Fibroblast of mammary gland (primary cell): ENCODE data around the gene GLG1.
A peak's percentile ranks its signal among the peaks of the same experiment; 100 is the strongest.
"Not testable (repeated sequence)": the region's sequence is repeated elsewhere in the genome, so short reads cannot be mapped to it uniquely, and the experiment has no call there.

ENCODE experiments used
- DNase-seq: peaks from one replicate; pipeline ENCODE4 v3.0.0-alpha.2; 2010; ENCODE audit warnings: low read depth
- H3K4me3 ChIP-seq: 2 replicates; pipeline ENCODE4 v1.5.1; 2011; ENCODE audit warnings: low read depth, mild to moderate bottlenecking, low read length, moderate library complexity; ENCODE audit not compliant: control insufficient read depth

The GLG1 gene

DNA sequence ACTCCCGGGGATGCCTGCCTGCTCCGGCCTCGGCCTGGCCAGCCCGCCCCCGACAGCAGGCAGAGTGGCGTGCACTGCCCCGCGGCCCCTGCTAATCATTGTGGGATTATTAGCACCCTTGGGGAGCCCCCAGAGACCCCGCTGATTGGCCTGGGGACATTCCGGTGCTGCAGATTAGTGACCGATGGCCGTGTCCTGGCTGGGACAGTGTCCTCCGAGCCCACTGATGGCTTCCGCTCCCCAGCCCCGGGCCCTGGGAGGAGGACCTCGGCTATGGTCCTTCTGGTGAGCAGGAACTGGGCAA lies 185.5 kb downstream of the GLG1 start:
- H3K4me3 ChIP-seq, DNase-seq: not testable (repeated sequence)

DNA sequence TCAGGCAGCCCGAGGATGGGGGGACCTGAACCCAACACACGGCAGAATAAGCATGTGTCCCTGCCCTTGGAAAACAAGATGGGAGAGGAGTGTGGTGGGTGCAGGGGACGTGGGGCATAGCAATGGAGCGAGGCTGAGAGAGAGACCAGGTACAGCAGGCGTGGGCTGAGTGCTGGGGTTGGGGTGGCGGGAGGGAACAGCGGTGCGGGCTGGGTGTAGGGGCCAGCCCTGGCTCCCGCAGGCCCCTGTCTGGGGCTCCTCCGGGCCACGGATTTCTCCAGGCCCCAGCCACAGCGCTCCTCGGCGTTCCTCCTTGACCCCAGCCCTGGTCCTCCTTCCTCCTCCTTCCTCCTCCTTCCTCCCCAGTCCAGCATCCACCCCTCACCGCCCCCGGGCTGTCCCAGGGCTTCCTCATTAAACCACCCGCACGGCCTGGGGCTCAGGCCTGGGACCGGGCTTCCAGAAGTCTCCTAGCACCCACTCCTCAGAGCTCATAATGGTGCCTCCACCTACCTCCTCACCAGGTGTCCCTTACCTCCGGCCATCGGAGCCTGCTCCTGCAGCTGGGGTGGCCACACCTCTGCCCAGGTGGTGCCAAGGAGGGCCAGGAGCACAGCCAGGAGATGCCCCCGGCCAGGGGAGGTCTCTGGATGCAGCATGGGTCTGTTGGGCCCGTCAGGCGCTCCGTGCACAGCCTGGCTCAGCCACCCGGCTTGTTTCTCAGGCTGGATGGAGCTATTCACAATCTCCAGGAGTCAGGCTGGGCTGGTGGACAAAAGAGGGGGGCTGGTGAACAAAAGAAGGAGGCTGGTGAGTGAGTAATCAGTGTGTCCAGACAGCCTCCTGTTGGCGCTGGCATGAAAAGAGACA lies 186.1 kb downstream of the GLG1 start, which contains the start of gene CLEC18B:
CLEC18B (minus strand) TSS at position 867 of the 870 bp plus-strand sequence; CDS start at position 659, 208 bp downstream.
- H3K4me3 ChIP-seq, DNase-seq: not testable (repeated sequence)

DNA sequence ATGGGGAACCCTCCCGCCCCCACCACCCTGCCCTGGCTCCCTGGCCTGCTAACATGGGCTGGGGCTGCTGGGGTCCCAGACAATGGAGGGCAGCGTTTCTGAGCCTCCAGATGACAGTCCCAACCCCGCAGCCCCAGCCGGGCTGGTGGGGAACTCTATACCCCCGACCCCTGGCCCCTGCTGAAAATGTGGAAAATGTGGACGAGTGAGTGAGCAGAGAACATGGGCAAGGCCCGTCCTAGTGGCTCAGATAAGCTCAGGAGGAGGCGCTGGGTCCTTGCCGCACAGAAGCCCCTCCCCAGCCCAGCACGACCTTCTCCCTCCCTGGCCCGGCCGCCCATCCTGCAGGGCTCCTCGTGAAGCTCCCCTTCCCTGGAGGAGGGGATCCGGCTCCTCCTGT lies 187.1 kb downstream of the GLG1 start:
- DNase-seq, H3K4me3 ChIP-seq: not testable (repeated sequence)

DNA sequence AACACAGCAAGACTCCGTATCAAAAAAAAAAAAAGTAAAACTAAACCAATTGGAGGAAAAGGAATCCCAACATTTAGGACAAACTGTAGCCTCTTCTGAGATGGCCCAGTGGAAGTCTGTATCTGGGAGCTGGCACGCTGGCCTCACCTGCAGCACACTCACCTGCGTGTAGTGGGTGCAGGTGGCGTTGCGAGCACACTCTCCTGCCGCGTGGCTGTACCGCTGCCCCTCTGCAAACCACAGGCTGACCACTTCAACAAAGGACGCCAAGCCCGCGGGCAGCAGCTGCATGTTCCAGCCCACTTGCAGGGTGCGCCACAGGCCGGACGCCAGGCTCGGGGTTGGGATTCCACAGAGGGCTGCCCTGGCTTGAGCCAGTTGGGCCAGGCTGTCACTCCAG lies 189.0 kb downstream of the GLG1 start:
- H3K4me3 ChIP-seq, DNase-seq: not testable (repeated sequence)

DNA sequence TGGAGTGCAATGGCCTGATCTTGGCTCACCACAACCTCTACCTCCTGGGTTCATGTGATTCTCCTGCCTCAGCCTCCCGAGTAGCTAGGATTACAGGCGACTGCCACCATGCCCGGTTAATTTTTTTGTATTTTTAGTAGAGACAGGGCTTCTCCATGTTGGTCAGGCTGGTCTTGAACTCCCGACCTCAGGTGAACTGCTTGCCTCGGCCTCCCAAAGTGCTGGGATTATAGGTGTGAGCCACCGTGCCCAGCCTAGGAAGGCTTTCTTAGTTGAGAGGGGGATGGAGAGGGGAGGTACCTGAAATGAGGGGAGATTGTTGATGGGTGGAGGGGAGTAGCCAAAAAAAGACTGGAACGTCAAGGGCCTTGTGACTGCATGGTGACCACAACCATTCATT lies 193.0 kb downstream of the GLG1 start:
- not testable (repeated sequence) for H3K4me3 ChIP-seq, DNase-seq

DNA sequence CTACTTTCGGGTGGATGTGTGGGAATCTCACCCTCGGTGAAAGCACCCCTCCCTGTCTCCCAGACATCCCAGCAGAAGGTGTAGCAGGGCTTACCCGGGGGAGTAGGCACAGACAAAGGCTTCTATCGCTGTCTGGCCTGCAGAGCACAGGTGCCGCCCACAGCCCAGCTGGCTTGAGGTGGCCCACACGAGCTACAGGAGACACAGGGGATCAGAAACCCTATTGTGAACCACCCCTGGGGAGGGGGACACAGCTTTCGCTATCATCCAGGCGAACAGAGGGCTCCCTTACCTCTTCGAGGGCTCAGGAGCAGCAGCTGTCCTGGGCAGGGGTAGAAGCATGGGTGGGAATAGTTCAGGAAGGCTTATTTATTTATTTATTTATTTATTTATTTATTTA lies 193.4 kb downstream of the GLG1 start:
- DNase-seq, H3K4me3 ChIP-seq: not testable (repeated sequence)

DNA sequence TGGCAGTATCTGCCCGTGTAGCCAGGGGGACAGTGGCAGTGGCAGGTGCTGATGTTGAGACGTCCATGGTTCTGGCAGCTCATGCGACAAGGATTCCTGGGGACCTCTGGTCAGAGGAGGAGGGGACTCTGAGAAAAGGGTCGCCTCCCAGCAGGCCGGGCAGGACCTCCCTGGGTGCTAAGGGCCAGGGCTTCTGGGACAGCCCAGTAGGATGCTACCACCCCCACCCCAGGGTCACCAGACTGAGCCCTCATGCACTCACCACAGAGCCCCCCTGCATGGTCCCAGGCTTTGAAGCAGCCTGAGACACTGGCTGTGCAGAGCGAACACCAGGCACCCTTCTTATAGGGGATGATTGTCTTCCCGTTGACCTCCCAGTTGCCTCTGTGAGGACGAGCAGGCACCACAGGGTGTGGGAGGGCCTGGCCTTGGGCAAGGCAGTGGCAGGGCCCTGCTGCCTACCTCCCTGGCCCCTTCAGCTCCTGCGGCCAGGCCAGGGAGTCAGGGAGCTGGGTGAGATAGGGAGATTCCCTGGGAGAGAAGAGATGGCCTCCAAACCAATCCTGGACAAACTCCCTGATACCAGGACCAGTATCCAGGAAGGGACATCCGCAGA lies 194.0 kb downstream of the GLG1 start:
- not testable (repeated sequence) for DNase-seq, H3K4me3 ChIP-seq

DNA sequence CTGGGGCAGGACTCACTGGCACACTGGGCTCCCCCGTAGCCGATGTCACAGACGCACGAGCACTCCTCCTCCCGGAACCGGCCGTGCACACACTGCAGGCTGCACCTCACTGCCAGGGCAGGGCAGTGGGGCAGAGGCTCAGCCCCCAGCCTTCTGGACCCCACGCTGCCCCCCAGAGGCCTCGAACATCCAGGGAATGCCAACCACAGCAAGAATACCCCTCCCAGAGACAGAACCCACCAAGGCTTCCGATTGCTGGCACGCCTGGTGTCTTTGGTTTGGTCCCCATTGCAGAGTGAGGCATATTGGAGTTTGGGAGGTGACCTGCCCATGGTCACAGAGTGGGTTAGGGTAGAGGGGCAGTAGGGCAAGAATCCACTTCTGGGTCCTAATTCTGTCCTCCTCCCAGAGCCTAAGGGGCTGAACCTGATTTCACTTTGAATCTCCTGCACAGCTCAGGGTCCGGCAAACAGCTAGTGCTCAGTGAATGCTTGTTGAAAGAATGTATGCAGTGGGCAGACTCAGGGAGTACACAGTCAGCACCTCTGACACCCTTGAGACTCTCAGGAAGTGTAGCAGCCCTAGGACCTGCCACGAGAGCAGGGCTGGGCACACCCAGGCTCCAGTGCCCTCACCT lies 194.7 kb downstream of the GLG1 start:
- DNase-seq, H3K4me3 ChIP-seq: not testable (repeated sequence)

DNA sequence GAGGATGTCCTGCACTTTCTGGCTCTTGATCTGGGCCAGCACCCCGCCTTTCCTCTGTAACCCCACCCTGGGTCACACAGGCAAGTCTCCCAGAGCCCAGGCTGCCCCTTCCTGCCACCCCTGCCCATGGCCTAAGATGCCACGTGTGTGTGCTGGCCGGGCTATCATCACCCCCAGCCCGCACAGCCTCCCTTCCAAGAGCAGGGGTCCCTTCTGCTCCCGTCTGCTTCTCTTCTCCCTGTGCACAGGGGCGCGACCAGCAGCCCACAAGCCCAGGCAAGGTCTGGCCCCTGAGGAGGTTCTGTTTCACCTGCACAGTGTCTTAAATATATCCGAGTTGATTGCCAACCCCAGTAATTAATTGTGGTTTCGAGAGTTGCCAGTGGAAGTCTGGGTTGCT lies 195.9 kb downstream of the GLG1 start:
- not testable (repeated sequence) for H3K4me3 ChIP-seq, DNase-seq

DNA sequence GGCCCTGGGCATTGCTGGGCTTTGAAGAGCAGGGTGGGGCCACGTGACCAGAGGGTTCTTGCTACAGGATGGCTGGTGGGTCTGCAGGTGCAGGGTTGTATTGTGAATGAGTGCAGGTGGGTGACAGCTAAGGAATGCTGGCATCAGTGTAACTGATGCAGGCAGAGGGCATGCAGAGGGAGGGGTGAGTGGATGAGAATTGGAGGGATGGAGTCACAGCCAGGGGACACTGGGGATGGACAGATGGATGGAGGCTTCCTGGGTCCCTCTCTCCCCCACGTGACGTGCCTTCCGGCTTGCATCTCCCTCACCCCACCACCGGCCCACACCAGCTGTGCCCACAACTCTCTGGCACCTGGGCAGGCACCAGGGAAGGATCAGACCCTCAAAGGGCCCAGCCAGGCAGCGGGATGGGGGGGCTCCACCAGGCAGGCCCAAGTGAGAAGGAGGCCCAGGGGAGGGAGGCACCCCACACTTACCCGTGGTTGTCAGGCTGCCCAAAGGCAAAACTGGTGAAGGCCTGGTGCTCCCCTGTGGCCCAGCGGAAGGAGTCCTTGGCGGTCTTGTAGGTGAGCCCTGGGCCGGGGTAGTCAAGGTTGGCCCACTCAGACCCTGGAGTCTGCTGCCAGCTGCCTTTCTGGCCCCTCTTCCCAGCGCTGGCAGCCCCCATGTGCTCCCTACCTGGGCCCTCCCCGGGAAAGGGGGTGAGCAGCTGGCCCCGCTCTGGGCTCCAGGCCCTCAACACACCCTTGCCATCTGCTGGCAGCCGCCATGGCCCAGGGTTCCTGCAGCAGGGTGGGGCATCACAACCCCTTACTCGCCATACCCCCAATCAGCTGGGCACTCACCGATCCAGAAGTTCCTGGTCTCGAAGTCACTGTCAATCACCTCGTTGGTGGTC lies 196.6 kb downstream of the GLG1 start:
- DNase-seq, H3K4me3 ChIP-seq: not testable (repeated sequence)

DNA sequence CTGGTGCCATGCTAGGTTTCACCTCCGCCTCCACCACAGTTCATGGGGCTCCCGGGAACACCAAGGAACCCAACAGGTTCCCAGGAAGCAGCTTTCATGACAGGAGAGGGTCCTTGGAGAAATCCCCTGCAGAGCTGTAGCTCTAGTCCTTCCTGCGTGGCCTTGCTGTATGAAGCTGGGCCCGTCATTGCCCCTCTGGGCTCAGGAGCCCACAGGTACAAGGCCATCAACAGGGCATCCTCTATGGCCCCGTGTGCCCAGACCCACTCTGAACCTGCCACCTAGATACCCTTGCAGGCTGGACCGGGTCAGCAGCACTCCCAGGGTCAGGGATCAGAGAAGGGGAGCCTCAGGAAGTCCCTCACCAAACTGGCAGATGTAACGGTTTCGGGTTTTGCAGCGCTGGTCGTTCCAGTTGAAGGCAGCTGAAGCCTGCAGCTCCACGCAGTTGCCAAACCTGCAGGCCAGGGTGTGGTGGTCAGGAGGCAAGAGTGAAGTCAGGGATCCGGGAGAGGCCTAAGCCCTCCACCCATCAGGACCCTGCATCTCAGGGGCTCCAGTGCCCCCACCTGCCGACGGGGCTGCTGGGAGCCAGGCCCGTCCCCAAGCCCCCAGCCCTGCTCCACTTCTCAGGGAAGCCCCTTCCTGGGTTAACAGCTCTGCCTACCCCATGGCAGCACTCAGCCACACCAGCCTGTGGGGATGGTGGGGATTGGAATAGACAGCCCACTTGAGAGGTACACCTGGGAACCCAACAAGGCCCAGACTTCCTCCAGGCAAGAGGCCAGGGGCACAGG lies 197.5 kb downstream of the GLG1 start:
- not testable (repeated sequence) for H3K4me3 ChIP-seq, DNase-seq

DNA sequence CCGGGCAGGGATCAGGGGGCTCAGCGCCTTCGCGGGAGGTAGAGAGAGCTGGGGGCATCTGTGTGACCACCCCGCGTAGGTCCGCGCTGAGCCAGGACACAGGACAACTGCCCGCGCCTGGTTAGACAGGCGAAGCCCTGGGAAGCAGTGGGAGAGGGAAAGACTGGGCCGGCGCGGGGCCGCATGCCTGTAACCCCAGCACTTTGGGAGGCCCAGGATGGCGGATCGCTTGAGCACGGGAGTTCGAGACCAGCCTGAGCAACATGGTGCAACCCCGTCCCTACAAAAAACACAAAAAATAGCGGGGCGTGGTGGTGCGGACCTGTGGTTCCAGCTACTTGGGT lies 199.6 kb downstream of the GLG1 start:
- peak overlapping the region; percentile 15 for H3K4me3 ChIP-seq
- DNase-seq = not testable (repeated sequence)

DNA sequence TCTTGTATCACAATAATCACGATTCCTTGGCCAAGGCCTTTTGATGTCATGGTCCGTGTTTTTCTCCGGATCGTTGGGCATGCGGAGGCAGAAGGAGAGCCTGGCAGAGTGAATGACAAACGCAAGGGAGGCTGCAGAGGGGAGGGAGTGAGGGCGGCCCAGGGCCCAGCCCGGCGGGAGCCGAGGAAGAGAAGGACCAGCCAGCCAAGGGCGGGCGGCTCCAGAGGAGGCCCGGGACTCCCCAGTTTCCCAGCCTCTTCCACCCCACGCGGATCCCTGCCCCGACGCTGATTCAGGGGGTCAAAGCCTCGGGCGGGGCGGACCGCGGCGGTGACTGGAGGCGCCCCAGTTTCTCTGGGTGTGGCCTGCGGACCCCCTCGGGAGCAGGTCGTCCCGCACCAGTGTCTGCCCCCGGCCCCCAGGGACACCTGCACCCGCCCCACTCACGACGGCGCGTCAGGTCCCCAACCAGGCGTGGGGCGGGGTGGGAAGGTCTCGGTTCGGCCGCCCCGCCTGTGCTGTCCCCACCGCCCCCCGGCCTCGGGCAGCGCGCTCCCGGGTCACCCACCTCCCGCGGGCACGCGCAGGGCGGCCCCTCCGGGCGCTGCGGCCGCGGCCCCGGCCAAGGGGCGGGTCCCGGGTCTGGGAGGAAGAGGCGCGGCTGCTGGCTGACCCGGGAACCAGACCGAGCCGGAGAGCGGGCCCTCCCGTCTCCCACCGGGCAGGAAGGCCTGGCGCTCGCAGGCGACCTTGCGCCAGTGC lies 200.1 kb downstream of the GLG1 start:
- not testable (repeated sequence) for H3K4me3 ChIP-seq

DNA sequence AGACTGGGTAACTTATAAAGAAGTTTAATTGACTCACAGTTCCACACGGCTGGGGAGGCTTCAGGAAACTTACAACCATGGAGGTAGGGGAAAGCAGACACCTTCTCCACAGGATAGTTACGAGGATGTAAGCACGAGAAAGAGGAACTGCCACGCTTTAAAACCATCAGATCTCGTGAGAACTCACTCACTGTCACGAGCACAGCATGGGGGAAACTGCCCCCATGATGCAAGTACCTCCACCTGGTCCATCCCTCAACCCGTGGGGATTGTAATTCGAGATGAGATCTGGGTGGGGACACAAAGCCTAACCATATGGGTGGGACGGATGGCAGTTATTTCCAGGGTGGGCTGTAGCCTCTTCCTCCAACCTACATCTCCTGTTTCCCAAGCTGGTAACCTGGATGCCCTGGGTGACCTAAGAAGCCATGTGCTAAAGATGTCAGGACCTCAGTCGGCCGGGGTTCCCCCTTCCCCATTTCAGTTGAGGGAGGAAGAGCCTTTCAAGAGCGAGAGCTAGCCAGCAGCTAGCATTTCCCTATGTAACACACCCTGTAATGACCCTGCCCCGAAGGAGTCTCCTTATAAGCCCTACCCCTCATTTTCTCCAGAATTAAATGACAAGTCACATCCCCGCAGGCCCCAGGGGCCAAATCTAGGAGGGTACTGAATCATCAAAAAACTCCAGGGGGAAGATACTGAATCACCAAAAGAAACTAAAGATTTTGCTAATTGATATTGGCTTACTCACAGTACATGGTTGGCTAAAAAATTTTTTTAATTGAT lies 202.6 kb downstream of the GLG1 start:
- not testable (repeated sequence) for DNase-seq, H3K4me3 ChIP-seq

More for the DNA sequence above, 200.1 kb downstream of the GLG1 start:
- DNase-seq = not testable (repeated sequence)

DNA sequence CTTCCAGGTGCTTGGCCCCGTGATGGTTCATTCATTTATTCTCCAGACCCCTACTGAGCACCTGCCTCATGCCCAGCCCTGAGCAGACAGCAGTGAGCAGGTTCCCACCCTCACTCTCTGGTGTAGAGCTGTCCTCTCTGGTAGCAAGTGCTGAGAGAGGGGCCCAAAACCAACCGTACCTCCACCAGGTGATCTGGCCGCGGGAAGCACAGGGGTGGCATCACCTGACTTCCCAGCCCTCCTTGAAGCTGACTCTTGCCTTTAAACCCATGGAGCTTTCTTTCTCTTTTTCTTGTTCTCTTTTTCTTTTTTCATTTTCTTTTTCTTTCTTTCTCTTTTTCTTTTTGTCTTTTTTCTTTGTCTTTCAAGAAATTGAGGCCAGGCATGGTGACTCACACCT lies 206.7 kb downstream of the GLG1 start:
- not testable (repeated sequence) for DNase-seq, H3K4me3 ChIP-seq

DNA sequence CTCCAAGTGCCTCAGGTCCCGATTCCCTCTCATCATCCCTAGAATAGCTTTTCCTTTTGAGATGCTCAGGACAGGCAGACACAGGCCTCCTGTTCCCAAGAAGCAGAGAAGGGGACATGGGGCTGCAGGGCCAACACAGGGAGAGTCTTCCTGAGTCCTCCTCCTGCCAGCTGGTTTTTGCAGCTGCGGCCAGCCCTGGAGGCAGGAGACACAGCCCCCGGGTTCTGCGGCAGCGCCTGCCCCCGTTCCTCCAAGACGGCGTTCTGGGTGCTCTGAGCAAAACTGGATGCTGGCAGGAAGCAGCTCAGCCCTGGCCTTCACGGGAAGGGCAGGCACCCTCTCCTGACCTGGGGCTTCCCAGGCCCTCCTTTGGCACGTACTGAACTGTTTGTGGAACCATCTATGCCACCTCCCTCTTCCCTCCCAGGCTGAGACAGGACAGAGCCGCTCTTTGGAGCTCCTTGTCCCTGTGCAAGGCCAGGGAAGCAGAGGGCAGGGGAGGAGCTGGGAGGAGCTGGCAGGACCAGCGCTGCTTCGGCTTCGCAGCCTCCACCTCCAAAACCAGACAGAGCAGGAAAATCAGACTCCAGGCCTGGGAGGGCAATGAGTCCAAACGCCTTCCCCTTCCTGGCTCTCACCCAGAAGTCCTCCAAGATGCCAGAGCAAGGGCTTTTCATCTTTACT lies 208.6 kb downstream of the GLG1 start:
- DNase-seq, H3K4me3 ChIP-seq: not testable (repeated sequence)
